Kidney (tissue), 14 donors: ENCODE results near the gene CASKIN2. TPM values are rescaled to one million over a fixed set of nuclear protein-coding genes. Genes with fewer than 3 reads are reported as not detected.
A peak's percentile ranks its signal among the peaks of the same experiment; 100 is the strongest.

Experiments
- DNase-seq, 5 donors: peaks; one replicate each; pipeline ENCODE4 v3.0.0-alpha.2; 2013 to 2020
- FAIRE-seq: peaks from 2 replicates; lab custom pipeline; 2012; peaks lifted over from hg19 to GRCh38; lab: Jason Lieb, UNC
- H3K27ac ChIP-seq, 2 donors: one replicate each; pipeline ENCODE4 v1.7.0; 2013; ENCODE audit warnings: low read depth in 2 of 2, low read length in 2 of 2, inconsistent platforms in 1 of 2
- H3K27me3 ChIP-seq: one replicate; pipeline ENCODE4 v1.7.1; 2013; ENCODE audit warnings: low read length, inconsistent platforms; ENCODE audit not compliant: control insufficient read depth, insufficient read depth
- H3K36me3 ChIP-seq, 3 donors: one replicate each; pipeline versions ENCODE4 v1.7.0 to v1.7.1; 2013; ENCODE audit warnings: low read length in 3 of 3, control low read depth in 1 of 3, inconsistent platforms in 1 of 3; ENCODE audit not compliant: insufficient read depth in 3 of 3, control insufficient read depth in 2 of 3
- H3K4me1 ChIP-seq, 3 donors: one replicate each; pipeline versions ENCODE4 v1.7.0 to v1.7.1; 2013; ENCODE audit warnings: low read length in 3 of 3, inconsistent platforms in 1 of 3, low read depth in 1 of 3; ENCODE audit not compliant: control insufficient read depth in 2 of 3, insufficient read depth in 2 of 3
- H3K4me3 ChIP-seq, 3 donors: one replicate each; pipeline versions ENCODE4 v1.7.0 to v1.8.1; 2013; ENCODE audit warnings: low read length in 3 of 3, control low read depth in 1 of 3, inconsistent platforms in 1 of 3
- H3K9ac ChIP-seq, 3 donors: one replicate each; pipeline versions ENCODE4 v1.7.0 to v1.7.1; 2013; ENCODE audit warnings: low read length in 3 of 3, control low read depth in 1 of 3, inconsistent platforms in 1 of 3
- H3K9me3 ChIP-seq, 3 donors: one replicate each; pipeline versions ENCODE4 v1.7.0 to v1.7.1; 2013; ENCODE audit warnings: low read length in 3 of 3, control low read depth in 1 of 3, inconsistent platforms in 1 of 3; ENCODE audit not compliant: control insufficient read depth in 2 of 3, insufficient read depth in 1 of 3
- CTCF ChIP-seq: IDR thresholded peaks from 3 replicates; pipeline ENCODE4 v1.5.1; 2012; ENCODE audit warnings: mild to moderate bottlenecking, moderate library complexity, borderline replicate concordance; ENCODE audit not compliant: insufficient read depth; ENCODE audit errors: extremely low read depth
- intact Hi-C: fragments of 100-400 bp; cut with DNase I; formaldehyde crosslinking; loops from one replicate; pipeline ENCODE4 v1.11.1; 2022
- polyA plus RNA-seq: library from polyadenylated mRNA; stranded (reverse); fragments of 350-450 nt; fragmentation: Illumina TruSeq; extraction: RNeasy Lipid Tissue Mini Kit (QIAGEN cat#74804); gene quantifications from one replicate; pipeline ENCODE4 v1.2.3, GENCODE V29; 2014; ENCODE audit warnings: low read depth, low replicate concordance; ENCODE audit not compliant: insufficient read depth
- total RNA-seq: library from RNA; stranded (reverse); fragmentation: NEBNext Ultra II Directional; extraction: Animal tissue kit (Norgen Biotek cat#: 25700); gene quantifications from one replicate; pipeline ENCODE4 v1.2.1, GENCODE V29; 2021
- donor health status: control.
- donor health status: control.
- donor health status: control.
- donor health status: control.
- donor health status: control.
- donor health status: DM: yes; HTN: yes; CAD: no.
- donor health status: Normal renal cell carcinoma (clear cell type).

Gene CASKIN2
- total and polyA plus RNA-seq, 2 donors from 2014 or later: 25.0 to 98.6 TPM

GRCh38 chr17:75517297-75517865 lies 2.0 kb upstream of the CASKIN2 start:
- H3K4me1 ChIP-seq: peaks cover 0 to 19% (median 16%) of the 10 kb centered on the region in 3 donors
- H3K9me3 ChIP-seq: no peaks in the 10 kb centered on the region
- peaks cover 2 to 12% (median 4%) of the 10 kb centered on the region in 3 donors for H3K36me3 ChIP-seq
- H3K27ac ChIP-seq: no peak overlapping the region
- H3K9ac ChIP-seq: peak overlapping the region in 1 of 3 donors; percentile 80
- H3K4me3 ChIP-seq: peak overlapping the region; percentile 51 to 72 (median 62)
- DNase-seq: peak in 1 of 5 donors; percentile 64
- TF ChIP-seq CTCF: no peak
- intact Hi-C loops: no loop called here
- no peak for FAIRE-seq
- H3K27me3 ChIP-seq: no peaks in the 10 kb centered on the region

GRCh38 chr17:75516619-75517296 lies 1.4 kb upstream of the CASKIN2 start:
- peak overlapping the region; percentile 51 to 72 (median 62) for H3K4me3 ChIP-seq
- H3K27ac ChIP-seq: peak overlapping the region in 1 of 2 donors; percentile 28
- H3K4me1 ChIP-seq: peaks cover 0 to 24% (median 22%) of the 10 kb centered on the region in 3 donors
- H3K36me3 ChIP-seq: peaks cover 2 to 17% (median 2%) of the 10 kb centered on the region in 3 donors
- DNase-seq: peak; percentile 51 to 87 (median 70)
- intact Hi-C loops: no loop called here
- no peak for TF ChIP-seq CTCF
- H3K27me3 ChIP-seq: no peaks in the 10 kb centered on the region
- FAIRE-seq: no peak
- H3K9me3 ChIP-seq: no peaks in the 10 kb centered on the region
- H3K9ac ChIP-seq: peak overlapping the region in 1 of 3 donors; percentile 80

GRCh38 chr17:75516255-75516618 lies 900 bp upstream of the CASKIN2 start, which contains the start of gene TSEN54:
Gene TSEN54, plus strand, starts transcription at chr17:75516528. Its CDS starts 33 bp downstream, at chr17:75516561.
- no peaks in the 10 kb centered on the region for H3K27me3 ChIP-seq
- H3K36me3 ChIP-seq: peaks cover 2 to 20% (median 2%) of the 10 kb centered on the region in 3 donors
- H3K9me3 ChIP-seq: no peaks in the 10 kb centered on the region
- peak within 1 kb of the TSS; percentile 56 to 86 (median 78) for H3K4me3 ChIP-seq
- peaks cover 0 to 28% (median 27%) of the 10 kb centered on the region in 3 donors for H3K4me1 ChIP-seq
- peak within 1 kb of the TSS; percentile 82 to 92 for H3K27ac ChIP-seq
- FAIRE-seq (no peak), DNase-seq (peak; percentile 95 to 99 (median 96))
- peak within 1 kb of the TSS; percentile 36 to 80 (median 61) for H3K9ac ChIP-seq
- TF ChIP-seq CTCF: no peak
- intact Hi-C loops: no loop called here
